Stimulated activated CD4-positive, alpha-beta T cell treated with anti-CD3 and anti-CD28 coated beads, Interleukin-15, amount 100 ng/mL, for 24 hours (primary cell): Measurements from ENCODE around the gene ELN.
"Not testable (repeated sequence)": the region's sequence is repeated elsewhere in the genome, so short reads cannot be mapped to it uniquely, and the experiment has no call there.

Source experiments
- DNase-seq: peaks from one replicate; pipeline ENCODE4 v3.0.0-alpha.2; 2020

The ELN gene

DNA sequence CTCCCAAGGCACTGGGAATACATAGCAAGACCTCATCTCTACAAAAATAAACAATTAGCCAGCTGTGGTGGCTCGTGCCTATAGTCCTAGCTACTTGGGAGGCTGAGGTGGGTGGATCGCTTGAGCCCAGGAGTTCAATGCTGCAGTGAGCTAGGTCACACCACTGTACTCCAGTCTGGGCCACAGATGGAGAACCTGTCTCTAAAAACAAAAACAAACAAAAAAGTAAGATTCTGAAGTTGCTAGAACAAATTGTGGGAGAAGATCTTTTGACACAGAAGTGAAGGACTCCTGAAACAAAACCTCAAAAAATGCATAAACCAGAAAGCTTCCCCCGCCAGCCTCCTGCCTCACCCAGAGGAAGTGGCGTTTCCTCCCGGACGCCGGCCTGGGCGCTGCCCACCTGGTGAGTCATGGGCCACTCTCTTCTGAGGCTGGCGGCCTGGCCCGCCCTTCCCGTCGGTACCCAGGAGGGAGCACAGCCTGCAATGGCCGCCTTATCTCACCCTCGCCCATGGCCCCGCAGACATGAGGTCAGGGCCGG, 25.4 kb upstream of the ELN start:
- DNase-seq: peak; percentile 27

DNA sequence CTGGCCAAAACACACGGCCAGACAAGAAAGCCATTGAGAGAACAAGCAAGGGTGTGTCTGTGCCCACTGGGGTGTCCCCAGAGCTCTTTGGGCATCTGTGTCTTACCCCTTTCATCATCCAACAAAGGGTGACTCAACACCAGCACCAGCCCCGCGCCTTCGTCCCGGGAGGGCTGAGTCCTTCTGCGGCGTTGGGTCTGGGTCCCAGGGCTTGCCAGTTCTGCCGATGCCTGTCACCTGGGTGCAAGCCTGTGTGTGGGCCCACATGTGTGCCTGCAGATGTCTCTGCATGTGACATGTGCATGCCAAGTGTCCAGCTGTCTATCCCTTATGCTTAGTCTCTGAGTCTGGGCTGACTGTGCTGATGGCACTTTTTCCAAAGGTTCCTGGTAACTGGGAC, 24.4 kb upstream of the ELN start:
- no peak for DNase-seq

DNA sequence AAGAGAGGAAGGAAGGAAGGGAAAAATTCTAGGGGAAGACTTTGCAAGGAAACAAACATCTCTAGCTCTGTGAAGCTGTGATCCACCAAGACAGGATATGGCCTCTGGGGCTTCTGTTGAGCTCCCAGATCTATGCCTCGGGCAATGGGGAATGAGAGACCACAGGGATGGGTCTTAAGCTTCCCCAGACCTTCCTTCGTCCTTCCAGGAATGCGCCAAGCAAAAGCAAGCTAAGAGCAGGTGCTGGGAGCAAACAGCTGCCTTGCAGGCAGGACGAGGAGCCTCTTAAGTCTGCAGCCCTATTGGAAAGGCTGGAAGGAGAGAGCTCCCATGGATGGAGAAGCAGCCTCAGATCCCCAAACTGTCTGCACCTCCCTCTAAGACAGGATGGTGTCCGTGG, 21.9 kb upstream of the ELN start:
- DNase-seq: no peak

DNA sequence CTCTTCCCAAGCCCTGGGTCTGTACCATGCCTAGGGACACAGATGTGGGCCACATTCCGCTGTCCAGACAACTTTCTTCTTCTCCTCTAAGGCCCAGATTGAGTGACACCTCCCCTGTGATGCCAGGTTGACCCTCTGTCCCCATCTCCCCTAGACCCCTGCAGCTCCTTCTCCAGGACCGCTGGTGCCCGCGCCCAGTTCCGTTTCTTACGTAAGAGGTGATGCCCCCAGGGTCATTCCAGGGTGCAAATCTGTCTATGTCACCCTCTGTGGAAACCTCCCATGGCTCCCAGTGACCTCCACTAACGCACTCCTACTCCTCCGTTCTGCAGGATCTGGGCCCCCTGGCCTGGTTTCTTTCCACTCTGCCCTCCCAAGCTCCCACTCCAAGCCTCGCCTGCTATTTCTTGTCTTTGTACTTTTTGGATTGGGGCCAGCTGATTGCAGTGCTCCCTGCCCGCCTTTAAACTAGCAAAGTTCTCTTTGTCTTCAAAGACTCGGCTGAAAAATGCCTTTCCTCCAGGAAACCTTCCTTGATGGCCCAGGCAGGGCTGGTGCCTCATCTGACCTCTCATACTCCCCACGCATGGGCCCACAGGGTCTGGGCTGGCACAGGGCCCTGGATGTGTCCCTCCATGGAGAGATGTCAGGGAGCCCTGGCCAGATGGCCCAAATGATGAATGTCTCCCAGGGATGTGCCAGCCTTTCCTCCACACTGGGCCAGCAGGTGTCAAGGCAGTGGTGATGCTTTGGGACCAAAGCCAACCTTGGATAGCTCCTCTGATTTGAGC, 21.3 kb upstream of the ELN start:
- DNase-seq: no peak

DNA sequence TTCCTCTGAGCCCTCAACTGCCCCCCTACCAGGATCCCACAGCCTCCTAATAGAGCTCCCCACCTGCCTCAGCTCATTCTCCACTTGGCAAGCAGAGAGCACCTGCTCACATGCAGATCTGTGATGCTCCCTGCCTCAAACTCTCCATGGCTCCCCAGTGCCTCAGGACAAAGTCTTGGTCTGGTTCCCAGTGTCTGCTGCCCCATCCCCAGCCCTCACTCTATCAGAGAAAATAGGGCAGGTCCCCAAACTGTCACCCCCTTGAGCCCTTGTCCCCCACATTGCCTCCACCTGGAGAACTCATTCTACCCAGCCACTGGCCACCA, 20.8 kb upstream of the ELN start:
- no peak for DNase-seq

DNA sequence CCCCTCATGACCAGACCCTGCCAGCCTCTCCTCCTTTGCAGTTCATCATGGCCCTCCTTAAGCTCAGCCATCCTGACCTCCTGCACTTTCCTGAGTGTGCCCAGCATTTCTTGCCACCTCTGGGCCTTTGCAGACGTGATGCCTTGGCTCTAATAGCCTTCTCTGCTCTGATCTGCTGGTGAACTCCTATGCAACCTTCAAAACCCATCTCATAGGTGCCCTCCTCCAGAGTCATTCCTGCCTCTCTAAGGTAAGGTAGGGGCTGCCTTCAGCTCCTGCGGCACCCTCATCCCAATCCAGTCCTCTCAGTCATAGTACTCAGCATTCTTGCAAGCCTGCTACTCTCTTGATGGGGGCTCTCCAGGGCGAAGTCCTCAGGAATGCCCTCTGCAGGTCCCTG, 19.3 kb upstream of the ELN start:
- DNase-seq: no peak

DNA sequence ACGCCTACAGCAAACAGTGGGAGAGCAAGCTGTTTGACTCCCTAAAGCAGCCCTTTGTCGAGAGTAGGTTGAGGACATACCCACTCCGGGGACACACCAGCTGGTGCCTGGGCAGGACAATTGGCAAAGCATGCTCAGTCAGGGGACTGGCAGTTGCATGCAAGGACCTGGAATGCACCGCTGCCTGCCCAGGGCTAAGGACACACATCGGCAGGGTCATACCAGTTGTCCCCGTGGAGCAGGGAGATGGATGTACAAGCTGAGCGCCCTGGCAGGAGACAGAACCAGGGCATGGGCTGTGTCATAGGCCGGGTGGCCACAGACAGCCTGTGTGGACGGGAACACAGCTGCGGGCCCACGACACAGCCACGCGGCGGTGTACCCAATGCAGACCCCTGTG, 18.3 kb upstream of the ELN start:
- no peak for DNase-seq

DNA sequence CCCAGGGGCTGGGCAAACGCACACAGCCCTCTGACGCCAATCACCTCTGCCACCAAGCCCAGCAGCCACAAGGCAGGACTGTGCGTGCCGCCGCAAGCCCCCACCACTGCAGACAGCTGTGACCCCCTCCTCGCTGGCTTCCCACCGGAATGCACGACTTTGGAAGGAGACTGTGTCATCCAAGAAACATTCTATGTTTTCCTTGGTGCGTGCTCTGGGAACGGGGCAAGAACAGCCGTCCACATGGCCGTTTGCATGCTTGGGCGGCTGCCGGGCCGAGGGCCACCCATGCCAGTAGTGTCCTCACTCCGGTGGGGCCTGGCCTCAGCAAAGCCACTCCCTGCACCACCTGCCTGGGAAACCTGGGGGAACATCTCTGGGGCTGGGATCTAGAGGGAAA, 17.6 kb upstream of the ELN start:
- no peak for DNase-seq

DNA sequence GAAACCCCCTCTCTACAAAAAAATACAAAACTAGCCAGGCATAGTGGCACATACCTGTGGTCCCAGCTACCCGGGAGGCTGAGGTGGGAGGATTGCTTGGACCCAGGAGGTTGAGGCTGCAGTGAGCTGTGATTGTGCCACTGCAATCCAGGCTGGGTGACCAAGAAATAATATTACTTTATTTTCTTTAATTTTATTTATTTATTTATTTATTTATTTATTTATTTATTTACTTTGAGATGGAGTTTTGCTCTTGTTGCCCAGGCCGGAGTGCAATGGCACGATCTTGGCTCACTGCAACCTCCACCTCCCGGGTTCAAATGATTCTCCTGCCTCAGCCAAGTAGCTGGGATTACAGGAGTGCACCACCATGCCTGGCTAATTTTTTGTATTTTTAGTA, 16.6 kb upstream of the ELN start:
- not testable (repeated sequence) for DNase-seq

DNA sequence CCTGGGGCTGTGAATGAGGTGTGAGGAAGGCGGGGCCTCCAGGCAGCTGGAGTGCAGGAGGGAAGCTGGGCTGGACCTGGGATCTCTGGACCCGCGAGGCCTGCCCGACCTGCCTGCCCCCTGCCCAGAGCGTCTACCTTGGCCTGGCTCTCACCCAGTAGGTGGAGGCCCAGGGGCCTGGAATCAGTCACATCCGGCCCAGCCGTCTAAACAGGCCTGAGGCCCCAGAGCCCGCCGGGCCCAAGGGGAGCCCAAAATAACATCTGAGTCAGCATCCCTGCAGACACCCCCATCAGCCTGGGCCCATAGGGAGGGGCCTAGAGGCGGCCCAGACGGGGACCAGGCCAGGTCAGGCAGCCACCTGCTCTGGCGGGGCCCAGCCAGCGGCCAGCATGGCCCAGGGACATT, 15.1 kb upstream of the ELN start:
- DNase-seq: no peak

DNA sequence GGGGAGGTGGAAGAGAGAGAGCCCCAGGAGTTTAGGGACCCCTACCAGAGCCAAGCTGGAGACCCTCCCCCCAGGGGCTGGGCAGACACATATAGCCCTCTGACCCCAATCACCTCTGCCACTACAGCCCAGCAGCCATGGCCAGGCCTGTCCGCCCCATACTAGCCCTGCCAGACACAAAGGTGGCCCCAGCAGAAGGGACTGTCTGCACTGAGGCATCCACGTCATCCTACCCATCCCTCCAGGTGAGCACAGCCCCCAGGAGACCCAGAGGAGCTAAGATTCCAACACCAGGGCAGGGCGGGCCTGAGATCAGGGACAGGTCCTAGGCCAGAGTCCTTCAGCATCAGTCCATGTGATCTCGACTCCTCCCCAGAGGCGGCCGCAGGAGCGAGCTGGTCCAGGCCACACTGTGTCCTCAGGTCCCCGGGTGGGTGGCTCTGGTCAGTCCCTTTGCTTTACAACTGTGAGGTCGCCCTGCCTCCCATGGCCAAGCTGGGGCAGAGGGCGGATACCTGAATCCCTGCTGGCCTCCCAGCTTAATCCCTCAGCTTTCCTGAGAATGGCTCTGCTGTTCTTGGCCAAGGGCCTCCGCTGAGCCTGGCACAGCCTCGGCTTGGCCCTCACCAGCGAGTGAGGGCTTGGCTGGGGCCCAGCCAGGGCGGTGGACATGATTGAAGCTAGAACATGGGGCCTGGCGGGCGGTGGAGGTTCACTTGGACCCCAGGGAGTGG, 14.3 kb upstream of the ELN start:
- DNase-seq: no peak

DNA sequence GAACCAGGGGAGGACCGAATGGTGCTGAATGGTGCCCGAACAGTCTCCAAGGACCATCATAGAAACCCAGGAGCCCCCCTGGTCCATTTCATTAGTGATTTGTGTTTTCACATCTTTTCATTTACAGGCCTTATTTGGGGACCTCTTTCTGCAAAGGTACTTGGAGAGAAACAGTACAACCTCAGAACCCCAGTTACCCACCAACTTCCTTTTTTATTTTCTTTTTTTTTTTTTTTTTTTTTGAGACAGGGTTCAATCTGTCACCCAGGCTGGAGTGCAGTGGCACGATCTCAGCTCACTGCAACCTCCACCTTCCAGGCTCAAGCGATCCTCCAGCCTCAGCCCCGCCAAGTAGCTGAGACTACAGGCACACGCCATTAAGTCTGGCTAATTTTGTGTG, 13.0 kb upstream of the ELN start:
- DNase-seq: no peak

DNA sequence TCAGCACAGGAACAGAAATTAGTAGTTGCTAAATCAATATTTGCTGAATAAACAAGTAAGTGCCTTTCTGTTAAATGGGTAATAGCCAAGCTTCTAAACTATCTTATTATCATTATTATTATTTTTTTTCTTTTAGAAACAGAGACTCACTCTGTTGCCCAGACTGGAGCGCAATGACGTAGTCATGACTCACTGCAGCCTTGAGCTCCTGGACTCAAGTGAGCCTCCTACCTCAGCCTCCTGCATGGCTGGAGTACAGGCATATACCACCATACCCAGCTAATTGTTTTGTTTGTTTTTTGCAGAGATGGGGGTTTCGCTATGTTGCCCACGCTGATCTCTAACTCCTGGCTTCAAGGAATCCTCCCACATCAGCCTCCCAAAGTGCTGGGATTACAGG, 12.3 kb upstream of the ELN start:
- DNase-seq: no peak

DNA sequence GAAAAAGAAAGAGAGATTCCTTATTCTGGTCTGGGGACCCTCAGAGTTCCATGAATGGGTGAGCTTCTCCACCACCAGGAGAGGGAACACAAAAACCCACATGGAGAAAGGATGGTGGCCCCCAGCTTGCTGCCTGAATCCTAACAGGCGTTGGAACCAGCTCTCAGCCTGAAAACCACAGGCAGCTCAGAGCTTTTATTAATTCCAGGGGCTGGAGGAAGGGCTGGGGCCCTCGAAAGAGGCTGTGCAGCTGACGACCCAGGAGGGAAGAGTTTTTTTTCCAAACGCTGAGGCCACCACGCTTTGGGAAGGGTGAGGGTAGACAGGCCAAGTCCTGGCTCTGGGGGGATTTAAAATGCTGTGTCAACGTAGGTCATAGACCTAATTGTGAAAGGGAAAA, 10.8 kb upstream of the ELN start:
- no peak for DNase-seq

DNA sequence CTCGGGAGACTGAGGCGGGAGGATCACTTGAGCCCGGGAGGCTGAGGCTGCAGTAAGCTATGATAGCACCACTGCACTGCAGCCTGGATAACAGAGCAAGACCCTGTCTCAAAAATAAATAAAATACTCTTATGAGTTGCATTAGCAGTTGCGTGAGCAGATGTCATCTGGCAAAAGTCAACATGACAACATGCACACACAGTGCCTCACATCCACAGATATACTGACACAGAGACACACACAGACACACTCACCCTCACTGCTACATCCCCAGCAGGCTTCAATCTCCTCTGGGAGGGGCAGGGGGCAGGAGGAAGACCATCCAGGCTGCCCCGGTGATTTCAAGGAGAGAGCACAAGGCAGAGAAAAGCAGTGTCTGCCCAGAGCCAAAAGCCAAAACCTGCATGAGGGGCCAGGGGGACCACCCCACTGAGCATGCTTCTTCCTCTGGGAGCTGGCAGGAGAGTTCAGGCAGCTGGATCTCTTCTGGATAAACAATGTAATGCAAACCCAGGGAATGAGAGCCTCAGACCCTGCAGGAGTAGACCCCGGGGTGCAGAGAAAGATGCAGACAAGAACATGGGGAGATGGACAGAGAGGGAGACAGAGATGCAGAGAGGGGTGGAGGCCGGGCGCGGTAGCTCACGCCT, 9.6 kb upstream of the ELN start:
- DNase-seq: no peak

DNA sequence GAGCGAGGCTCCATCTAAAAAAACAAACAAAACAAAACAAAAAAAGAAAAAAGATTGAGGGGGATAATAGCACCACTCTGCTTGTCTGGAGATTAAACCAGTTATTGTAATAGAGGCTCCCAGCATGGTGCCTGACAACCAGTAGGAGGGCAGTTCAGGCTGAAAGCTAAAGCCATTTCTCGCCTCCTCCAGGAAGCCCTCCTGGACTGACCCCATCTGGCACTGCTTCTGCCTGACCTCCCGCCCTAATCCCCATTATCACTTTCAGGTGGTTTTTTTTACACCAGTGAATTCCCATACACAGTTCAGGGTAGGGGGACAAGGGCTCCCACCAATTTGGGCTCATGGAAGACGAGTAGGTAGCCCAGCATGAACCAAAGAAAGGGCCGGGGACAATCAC, 8.8 kb upstream of the ELN start:
- no peak for DNase-seq

DNA sequence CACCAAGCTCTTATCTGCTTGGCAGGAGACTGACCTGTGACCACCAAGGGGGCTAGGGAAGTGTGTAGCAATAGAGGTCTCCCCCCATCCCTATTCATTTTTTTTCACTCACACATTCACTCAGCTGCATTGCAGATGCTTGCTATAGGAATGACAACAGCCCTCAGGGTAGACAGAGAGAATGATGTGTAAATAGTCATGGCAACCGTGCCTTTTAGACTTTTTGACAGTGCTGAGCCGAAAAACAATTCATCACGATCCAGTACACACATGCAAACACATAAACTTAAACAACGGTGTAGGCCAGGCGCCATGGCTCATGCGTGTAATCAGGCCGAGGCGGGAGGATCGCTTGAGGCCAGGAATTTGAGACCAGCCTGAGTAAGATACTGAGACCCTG, 7.6 kb upstream of the ELN start:
- DNase-seq: no peak

DNA sequence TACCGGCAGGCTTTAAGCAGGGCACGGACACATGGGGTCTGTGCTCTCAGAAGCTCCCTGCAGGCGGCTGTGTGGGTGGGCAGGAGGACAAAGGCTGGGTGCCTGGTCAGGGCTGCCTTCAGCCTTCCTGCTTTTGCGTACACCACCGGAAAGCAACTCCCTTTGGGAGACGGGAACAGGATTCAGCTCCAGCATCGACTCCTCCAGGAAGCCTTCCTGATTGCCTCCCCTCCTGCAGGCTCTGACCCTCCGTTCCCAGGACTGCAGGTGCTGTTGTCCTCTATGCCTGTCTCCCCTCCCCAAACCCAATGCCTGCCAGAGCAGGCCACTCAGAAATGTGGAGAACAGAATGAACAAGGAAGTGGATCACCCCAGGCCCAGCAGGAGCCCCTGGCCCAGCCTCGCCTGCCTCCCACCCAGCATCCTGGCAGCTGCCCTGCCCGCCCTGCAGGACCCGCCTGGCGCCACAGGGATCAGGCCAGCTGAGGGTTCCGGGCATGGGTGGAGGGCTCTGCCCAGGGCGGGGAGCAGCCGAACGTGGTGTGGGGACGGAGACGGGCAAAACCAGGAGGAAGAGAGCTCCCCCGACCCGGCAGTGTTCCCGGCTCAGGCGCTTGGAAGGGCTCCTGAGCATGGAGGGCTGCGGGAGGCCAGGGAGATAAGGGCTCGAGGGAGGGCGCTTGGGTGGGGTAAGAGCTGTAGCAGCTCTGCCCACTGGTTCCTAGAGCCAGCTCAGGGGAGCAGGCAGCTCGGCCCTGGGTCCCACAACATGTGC, 6.2 kb upstream of the ELN start:
- DNase-seq: no peak

DNA sequence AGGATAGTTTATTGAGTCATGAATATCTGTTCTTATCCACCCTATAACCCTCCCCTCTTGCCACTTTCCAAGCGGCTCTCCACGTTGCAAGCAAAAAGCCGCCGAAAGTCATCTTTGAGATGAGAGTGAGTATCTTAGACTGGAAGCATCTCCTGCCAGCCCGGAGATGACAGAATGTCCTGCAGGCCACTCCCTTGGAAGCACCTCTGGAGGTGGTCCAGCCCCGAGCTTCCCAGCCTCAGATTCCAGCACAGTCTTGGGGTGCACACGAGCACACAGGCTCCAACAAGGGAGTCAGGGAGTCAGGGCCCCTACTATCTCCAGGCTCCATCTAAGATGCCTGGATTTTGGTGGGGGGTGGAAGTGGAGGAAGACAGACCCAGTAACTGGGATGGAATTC, 5.5 kb upstream of the ELN start:
- no peak for DNase-seq

DNA sequence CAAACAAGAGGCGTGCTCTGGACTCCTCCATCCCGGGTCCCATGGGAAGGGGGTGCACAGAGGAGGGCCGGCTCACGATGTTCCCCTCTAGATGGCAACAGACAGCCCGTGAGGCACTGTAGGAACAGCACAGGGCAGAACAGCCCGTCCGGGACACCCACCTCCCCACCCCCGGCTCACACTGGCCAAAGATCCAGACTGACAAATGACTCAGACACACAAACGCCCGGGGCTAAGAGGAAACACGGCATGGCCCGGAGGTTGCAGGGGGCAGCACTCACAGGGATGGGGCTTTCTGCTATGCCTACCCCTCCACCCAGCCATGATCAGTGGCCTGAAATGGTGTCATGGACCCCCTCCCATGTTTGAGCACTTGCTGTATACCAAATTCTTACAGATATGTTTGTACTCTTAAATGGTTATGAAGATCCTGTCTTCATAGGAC, 4.9 kb upstream of the ELN start:
- no peak for DNase-seq

DNA sequence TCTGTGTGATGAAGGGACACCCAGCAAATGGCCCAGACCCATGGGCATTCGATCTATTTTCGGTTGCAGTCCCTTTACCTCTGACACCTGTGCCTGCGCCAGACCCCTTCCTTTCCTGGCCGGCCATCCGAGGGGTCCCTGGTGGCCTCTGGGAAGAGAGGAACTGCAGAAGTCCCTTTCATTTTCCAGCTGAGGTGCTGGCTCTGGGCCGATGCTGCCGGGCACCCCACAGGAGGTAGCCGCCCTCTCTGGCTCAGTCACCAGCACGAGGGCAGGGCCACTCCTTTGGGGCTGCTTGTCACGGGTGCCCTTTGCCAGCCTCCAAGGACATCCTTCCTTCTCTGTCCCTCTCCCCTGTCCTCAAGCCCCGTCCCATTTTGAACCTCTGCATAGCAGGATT, 4.2 kb upstream of the ELN start:
- no peak for DNase-seq

DNA sequence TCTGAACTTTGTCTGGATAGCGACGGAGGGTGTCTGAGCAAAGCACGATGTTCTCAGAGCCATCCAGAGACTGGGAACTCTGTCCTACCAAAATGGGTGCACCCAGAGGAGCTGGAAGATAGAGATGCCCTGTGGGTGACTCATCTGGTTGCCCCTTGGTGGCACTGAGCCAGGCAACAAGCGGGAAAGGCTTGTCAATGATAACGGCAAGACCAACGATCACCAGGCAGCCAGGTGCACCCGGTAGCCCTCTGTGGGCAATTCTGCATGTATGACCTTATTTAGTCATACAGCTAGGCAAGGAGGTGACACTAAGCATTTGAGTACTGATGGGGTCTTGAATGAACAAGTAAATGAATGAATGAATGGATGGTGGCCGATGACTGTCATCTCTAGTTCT, 2.8 kb upstream of the ELN start:
- DNase-seq: no peak

DNA sequence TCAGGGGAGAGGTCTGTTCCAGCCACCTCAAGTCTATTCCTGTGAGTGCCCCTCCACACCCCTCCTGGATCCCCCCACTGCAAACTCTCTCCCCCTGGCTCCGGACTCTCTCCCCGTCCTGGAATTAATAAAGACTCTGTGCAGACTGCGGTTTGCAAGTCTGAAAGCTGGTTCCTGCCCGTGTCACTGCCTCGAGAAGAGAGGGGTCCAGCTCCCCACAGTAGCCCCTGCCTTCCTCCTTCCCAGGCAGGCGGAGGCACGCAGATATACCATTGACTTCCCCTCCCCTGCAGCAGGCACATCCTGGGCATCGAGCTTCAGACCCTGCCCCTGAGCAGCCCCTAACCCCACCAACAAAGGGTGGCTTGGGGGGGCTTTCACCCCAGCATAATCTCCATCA, 2.2 kb upstream of the ELN start:
- DNase-seq: no peak
